ENCODE results near the gene ACTN4.

The ACTN4 gene

DNA sequence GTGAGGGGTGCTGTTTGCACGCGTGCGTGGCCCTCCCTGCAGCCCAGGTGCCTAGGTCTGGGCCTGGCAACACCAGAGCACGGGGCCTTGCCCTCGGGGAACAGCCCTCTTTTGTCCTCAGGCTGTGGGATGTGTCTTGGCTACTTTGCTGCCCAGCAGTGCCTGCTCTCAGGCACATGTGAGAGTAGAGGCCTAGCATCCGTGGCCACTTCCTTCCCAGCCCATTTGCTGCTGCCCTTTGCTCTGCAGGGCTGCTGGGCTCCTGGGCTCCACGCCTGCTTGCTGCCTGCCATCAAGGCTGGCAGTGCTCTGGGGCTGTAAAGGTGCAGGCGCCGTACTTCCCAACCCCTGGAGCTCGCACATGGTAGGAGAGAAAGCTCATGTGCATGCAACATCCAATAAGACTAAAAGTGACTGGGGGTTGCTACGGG is 50.2 kb downstream of the ACTN4 start:
- no peak for DNase-seq

DNA sequence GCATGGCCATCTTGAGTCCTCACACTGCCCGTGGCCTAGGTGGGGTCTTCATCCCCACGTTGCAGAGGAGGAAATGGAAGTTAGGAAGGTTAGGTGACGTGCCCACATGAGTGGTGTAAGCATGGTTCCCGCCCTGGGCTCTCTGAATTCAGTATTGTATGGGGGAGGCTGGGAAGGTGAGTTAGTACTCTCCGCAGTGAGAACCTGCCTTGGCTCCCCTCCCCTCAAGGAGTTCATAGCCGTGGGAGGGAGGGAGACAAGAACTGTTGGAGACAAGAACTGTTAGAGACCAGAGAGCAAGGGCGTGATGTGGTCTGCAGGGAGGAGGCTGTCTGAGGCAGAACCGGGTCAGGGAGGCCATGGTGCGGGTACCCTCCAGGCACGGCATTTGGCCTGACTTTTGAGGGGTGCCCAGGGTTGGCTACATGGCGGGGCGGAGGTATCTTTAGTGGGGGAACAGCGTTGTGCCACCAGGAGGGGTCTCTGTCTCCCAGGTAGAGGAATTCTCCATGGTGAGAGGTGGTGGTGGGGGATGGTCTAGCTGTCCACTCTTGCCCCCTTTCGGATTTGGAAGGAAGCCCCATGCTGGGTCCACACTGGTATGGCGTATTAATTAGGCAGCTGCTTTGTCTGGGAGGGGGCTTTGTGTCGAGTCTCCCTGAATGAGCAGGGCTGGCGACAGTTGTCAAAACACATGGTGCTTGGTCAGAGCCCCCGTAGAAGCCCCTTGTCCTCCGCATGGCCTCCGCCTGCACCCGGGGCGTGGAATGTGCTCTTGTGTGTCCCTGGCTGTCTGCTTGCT is 51.0 kb downstream of the ACTN4 start:
- no peak for DNase-seq

DNA sequence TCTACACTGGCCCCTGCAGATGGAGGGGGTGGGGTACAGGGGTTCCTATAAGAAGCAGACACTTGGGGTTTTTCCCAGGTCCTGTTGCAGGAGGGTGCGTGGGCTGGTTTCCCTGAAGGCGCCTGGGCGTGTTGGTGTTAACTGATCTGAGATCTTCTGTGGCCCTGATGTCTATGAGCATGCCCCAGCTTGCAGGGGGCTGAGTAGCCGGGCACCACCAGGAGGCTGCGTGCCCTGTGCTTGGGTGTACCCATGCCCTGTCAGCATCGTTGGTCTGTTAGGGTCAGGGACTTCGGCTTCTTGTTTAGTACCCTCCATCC is 51.5 kb downstream of the ACTN4 start:
- no peak for DNase-seq

DNA sequence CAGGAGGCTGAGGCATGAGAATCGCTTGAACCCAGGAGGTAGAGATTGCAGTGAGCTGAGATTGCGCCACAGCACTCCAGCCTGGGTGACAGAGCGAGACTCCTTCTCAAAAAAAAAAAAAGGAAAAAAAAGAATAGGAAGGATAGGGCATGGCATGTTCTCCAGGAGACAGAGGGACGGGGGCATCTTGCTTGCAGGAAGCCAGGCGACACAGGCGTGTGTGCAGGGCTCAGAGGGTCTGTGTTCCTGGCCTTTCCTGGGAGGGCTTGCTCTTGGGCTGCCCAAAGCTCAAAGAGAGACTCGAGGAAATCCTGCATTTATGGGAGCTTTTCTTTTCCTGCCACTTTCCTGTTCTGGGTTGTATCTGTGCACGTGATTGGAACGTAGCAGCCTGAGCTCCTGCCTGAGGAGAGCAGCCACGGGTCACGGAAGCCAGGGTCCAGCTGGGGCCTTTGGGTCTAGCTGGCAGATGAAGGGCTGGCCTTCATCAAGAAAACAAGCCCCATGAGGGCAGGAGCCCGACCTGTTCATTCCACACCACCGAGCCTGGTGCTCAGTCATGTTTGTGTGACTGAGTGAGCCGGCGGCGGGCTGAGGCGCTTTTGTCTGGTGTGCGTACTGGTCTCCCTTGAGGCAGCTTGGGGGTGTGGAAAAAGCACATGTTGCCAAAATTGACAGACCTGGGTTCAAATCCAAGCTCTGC is 52.3 kb downstream of the ACTN4 start:
- no peak for DNase-seq

DNA sequence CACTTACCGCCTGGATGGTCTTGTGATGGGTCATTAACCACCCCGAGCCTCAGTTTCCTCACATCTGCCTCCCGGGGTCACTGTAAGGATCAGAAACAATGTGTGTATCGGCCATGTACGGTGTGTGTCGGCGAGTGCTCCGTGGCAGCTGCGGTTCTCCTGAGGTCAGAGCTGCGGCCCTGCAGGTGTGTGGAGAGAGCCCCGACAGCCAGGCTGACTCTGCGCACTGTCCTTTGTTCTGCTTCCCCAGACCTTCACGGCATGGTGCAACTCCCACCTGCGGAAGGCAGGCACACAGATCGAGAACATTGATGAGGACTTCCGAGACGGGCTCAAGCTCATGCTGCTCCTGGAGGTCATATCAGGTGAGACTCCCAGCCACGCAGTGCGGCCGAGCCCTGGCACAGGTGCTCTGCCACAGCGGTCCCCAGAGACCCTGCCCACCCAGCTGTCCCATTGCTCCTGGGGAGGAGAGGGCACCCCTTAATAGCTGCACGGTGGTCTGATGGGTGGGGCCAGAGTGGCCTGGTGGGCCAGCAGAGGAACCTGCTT is 53.0 kb downstream of the ACTN4 start:
- no peak for DNase-seq

DNA sequence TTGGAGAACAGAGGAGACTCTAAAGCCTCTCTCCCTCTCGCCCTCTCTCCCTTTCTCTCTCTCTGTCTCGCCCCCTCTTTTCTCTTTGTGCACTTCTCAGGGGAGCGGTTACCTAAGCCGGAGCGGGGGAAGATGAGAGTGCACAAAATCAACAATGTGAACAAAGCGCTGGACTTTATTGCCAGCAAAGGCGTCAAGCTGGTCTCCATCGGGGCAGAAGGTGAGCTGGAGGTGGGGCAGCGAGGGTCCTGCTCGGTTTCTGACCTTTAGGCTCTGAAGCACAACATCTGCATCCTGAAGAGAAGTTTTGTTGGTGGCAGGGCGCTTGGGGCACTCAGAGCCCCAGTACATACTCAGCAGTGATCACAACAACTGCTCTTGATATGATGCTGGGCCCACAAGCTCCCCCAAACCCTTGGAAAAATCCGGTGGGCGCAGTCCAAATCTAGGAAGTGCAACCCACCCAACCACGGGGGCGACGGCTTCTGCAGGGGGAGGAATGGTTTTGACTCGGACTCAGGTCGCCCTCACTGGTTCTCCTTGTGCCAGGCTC is 53.5 kb downstream of the ACTN4 start:
- DNase-seq, result no peak

DNA sequence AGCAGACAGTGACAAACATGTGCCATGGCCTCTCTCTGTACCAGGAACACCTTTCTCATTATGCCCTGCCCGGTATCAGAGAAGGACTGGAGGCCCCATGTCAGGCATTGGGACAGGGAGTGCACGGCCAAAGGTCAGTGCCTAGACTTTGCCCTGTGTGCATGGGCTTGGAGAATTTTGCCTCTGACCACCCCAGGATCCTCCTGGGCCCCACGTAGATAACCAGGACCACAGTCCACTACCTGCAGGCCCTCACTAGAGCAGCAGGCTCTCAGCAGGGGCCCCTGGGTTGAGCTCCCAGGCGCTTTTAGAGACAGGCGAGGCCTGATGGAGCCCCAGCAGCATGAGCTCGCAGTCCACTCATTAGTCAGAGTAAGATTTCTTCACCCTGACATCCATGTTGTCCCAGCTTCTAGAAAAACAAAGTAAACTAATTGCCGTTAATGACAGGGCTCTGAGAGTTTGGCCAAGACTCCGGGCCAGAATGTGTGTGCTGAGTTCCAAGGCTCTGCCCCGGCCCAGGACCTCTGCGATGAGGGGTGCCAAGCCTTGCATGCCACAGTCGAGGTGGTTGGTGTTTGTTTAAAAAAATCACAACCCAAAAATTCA is 54.1 kb downstream of the ACTN4 start:
- no peak for DNase-seq

DNA sequence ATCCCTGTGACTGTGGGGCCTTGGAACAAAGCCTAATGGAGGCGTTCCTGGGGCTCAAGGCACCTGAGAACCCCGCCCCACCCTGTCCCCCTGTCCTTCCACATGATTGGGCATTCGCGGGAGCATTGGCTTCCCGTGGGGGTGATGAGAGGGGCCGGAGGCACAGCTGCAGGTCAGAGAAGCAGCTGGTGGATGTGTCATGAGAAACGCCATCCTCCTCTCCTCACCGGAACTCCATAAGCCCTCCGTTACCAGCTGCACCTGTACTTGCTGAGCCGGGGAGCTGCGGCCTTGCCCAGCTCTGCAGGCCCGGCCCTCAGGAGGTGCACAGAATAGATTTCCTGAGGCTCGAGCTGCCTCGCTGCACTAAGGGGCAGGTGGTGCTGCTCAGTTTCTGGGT is 54.8 kb downstream of the ACTN4 start:
- no peak for DNase-seq

DNA sequence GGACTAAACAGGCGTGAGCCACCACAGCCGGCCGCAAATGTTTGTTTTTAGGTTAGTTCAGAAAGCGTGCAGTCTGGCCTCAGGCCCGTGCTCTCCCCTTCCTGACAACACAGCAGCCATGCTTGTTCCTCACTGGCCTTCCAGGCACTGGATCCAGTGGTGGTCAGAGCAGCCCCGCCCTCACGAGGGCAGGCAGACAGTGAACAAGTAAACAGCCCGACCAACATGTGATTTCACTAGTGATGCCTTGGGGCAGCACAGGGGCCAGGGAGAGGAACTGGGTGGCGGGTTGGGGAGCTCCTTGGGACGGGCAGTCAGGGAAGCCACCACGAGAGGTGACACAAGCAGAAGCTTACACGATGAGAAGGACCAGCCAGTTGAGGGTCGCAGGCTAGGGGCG is 56.1 kb downstream of the ACTN4 start:
- no peak for DNase-seq

DNA sequence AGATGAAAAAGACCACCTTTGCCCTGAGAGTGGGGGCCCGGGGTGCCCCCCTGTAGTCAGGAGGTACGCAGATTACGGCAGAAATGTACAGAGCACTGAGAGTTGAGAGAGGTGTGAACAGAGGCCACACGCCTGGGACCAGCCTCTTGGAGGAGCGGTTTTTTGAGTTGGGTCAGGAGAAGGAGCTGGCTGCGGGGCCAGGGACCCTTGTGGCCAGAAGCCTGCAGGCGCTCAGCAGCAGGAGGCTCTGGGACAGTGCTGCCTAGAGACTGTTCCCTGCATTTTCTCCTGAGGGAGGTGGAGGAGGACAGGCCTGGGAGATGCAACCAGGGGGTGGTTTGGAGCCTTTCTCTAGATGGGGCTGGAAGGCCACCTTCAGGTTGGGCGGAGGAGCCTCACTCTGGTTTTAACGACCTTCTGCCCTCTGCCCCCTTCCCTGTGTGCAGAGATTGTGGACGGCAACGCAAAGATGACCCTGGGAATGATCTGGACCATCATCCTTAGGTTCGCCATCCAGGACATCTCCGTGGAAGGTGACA is 57.1 kb downstream of the ACTN4 start:
- no peak for DNase-seq

DNA sequence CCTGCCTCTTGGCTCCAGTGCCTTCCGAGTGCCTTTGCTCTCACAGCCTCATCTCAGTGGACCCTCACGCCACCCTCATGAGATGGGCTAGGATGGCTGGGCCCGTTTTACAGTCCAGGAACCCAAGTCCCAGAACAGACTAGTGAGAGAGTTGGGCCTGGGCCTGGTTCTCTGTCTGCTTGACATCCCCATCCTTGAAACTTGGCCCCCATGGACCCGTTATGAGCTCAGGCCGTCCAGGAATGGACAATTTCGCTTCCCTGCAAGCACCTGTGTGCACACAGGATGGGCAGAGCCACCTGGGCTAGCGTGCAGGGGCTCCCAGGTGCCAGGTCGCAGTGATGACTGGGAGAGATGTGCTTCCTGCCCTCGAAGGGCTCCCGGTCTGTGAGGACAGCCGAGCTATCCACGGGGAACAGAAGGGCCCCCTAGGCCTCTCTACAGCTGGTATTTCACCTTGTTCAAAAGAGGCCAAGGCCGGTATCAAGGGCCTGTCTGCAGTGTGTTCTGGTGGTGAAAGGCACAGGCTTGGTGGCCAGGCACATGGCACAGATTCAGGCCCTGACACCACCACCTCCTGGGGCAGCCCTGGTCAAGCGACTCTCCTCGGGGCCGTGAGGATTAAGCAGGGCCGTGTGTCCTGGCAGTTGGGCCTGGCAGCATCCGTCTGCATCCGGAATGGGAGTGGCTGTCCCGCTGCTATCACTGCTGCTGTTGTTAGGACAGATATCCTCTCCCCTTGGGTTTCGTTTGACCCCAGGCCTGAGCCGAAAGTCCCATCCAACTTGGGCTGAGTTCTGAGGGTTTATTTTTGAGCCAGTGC is 58.0 kb downstream of the ACTN4 start:
- no peak for DNase-seq

DNA sequence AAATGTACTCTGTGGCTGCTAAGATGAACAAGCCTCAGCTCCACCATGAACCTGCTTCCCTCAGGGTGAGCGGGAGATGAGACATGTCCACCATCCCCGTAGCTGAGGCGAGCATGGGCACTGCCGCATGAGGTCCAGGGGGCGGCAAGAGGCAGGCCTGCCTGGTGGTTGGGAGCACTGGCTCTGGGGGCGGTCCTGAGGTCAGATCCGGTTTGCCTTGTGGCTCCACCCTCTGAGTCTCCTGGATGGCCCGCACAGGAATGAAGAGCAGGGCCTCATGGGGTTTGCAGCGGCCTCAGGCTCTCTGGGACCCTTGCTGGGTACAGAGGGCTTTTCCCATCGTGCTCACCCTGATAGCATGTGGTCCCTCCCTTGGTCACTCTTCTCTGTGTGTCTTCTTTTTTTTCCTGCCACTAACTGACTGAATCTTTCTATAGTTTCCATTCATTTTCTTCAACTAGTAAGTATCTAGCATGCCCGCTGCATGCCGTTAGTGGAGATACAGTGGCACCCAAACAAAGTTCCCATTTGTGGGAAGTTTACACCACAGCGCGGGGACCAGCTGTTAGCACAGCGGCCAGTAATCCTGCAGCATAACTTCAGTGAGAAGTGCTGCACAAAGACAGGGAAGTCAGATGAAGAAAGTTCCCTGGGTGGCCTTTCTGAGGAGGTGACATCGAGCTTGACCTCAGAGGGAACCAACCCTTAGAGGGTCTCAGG is 59.5 kb downstream of the ACTN4 start:
- DNase-seq, result no peak

DNA sequence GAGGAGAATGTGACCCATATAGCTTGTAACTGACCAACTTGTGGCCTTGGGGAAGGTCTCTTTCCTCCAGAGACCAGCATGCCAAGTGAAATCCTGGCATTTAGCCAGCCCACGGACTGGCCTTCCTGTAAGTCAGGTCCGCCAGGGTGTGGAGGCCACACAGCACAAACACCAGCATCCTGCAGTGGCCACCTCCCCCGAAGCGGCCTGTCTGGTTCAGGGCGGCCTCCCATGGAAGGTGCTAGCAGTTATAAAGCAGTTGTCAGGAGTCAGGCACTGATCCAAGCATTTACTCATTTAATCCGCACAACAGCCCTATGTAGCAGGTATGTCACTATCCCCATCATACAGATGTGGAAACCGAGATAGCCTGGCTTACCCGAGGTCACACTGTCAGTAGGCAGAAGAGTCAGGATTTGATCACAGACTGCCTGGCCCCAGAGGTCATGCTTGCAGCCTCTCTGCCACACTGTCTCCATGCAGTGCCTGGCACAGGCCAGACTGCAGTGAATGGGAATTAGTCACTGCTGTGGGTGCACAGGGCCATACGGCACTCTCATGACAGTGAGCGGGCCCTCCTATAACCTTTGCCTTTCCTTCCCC is 60.2 kb downstream of the ACTN4 start:
- no peak for DNase-seq

DNA sequence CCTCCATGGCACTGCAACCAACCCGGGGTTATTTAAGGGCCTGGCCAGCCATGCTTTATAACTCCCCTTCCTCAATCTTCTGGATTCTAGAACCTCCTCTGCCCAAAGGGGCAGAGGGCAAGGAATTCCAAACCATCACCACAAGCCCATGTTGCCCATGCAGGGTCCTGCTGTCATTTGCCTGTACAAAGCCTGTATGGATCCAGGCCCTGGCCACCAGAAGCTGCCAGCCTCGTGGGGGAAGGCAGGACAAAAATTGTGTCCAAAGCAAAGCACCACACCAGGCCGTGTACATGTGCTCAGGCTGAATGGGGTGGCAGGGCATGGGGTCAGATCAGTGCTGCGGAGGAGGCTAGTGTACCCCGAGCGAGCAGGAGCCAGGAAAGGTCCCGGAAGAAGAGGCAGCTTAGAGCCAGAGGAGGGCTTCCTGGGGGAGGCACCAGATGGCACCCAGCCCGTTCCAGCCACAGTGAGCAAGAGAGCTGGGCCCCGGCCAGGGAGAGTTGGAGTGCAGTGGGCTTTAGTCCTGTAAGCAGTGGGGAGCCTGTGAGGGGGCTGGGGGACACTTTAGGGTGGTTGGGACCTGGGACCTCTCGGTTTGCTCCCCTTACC is 61.1 kb downstream of the ACTN4 start:
- no peak for DNase-seq

DNA sequence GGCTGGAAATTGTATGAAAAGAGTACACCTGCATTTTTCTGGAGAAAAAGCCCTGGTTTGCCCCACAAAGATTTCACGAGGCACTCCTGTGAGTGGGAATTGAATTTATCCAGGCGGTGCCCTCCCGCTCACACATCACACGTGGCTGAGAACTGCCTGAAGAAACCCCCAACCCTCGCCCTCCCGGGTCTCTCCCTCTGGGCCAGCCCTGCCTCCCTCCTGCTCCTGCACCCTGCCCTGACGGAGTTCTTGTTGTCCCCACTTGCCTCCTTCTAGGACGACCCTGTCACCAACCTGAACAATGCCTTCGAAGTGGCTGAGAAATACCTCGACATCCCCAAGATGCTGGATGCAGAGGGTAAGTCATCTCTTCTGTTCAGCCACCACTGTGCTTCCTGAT is 61.7 kb downstream of the ACTN4 start:
- DNase-seq, result no peak

DNA sequence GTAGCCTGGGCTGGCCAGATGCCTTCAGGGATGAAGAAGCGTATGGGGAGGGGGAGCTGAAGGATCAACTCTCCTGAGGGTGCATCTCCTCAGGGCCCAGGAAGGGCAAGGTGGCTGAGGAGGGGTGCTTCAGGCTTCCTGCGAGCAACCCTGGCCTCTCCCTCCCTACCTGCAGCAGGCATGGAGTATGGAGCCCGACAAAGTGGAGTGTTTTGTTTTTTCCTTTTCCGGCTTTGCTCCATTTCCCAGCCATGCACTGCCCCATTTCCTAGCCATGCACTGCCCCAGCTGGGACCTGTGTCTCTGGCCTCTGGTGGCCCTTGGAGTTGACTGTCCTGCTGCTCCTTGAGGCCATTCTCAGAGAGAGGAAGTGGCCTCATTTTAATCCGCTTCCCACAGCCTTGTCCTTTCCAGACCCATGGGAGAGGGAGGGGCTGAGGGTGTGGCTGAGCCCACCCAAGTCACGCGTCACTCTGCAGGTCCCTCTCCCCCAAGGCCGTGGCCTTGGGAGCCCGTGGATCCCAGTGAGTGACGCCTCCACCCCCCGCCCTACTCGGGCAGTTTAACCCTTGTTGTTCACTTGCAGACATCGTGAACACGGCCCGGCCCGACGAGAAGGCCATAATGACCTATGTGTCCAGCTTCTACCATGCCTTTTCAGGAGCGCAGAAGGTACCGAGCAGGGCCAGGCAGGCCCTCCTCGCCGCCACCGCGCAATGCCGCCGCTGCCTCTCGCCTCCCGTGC is 62.4 kb downstream of the ACTN4 start:
- no peak for DNase-seq

DNA sequence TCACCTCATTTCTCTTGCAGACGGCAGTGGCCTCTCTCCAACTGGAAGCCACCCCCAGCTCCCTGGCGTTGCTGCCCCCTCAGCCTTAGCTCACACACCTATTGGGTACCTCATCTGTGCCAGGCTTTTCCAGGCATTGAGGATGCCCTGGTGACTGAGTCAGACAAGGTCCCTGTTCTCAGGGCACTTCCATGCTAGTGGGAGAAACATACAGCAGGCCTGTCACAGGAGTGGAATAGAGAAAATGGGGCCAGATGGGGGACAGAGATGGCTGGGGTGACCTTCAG is 62.9 kb downstream of the ACTN4 start:
- no peak for DNase-seq

DNA sequence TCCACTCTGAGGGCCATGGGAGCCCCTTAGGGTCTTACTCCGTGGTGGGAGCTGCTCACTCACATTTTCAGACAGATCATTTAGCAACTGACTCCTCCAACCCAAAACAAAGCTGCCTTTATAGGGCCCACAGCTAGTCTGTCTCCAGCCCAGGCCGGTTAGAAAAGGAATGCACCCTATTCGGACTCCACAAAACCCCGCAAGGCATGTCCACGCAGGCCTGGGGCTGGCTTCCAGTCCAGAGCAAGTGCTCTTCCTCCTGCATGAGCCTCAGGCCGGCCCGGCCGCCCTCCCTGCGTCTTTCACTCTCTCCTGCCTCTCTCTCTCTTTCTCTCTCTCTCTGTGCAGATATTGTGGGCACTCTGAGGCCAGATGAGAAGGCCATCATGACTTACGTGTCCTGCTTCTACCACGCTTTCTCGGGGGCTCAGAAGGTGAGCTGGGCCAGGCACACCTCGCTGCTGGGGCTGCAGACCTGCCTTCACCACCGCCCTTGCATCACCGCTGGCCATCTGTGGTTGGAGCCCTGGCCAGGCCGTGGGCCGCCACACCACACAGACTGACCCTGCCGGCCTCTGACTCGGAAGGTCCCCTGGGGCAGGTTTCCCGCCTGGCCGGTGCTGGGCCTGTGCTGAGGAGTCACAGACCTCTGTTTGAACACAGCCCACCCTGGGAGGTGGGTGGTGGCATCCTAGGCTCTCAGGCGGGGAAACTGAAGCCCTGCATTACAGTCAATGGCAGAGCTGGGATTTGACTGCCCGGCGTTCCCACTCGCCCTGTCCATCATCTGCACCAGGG is 63.7 kb downstream of the ACTN4 start:
- DNase-seq, result no peak

DNA sequence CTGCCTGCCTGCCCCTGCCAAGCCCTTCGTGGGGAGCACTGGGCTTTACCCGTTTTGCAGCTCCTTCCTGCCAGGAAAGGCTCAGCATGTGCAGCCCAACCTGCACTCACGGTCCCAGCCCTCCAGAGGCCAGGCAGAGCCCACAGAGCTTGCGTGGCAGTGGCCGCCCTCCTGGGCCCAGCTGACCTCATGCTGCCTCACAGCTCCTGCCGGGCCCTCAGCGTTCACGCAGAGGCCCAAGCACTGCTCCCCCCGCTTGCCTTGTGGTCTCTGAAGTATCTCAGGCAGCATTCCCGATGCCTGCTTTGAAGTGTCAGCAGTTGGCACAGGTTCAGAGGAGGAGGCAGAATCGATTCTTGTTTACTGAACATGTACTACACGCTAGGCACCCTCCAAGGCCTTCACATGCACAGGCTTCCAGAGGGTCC is 64.3 kb downstream of the ACTN4 start:
- DNase-seq, result no peak
